Measurements from ENCODE around the gene SPOCK1.

Gene SPOCK1

GRCh38 chr5:137129886-137130680, 369.0 kb downstream of the SPOCK1 start:
- in situ Hi-C loops (cut with MboI; ENCODE audit: low sequenced_read_pairs): no loop called here

- in situ Hi-C loops (cut with MboI; ENCODE audit: low sequenced_read_pairs): no loop called here
Measured at GRCh38 chr5:137128012-137128411, 371.1 kb downstream of the SPOCK1 start.

GRCh38 chr5:137126829-137127228, 372.3 kb downstream of the SPOCK1 start:
- in situ Hi-C loops (cut with MboI; ENCODE audit: low sequenced_read_pairs): no loop called here

GRCh38 chr5:137122558-137122957, 376.6 kb downstream of the SPOCK1 start:
- in situ Hi-C loops (cut with MboI; ENCODE audit: low sequenced_read_pairs): no loop called here

- in situ Hi-C loops (cut with MboI; ENCODE audit: low sequenced_read_pairs): no loop called here
Measured at GRCh38 chr5:137122075-137122474, 377.1 kb downstream of the SPOCK1 start.

GRCh38 chr5:137119321-137119720, 379.8 kb downstream of the SPOCK1 start:
- in situ Hi-C loops (cut with MboI; ENCODE audit: low sequenced_read_pairs): no loop called here

GRCh38 chr5:137118629-137119028, 380.5 kb downstream of the SPOCK1 start:
- in situ Hi-C loops (cut with MboI; ENCODE audit: low sequenced_read_pairs): no loop called here

GRCh38 chr5:137115152-137115551, 384.0 kb downstream of the SPOCK1 start:
- in situ Hi-C loops (cut with MboI; ENCODE audit: low sequenced_read_pairs): no loop called here

- in situ Hi-C loops (cut with MboI; ENCODE audit: low sequenced_read_pairs): no loop called here
Measured at GRCh38 chr5:137114529-137114928, 384.6 kb downstream of the SPOCK1 start.

GRCh38 chr5:137113939-137114338, 385.2 kb downstream of the SPOCK1 start:
- in situ Hi-C loops (cut with MboI; ENCODE audit: low sequenced_read_pairs): no loop called here

GRCh38 chr5:137113161-137113560, 386.0 kb downstream of the SPOCK1 start:
- in situ Hi-C loops (cut with MboI; ENCODE audit: low sequenced_read_pairs): no loop called here

- in situ Hi-C loops (cut with MboI; ENCODE audit: low sequenced_read_pairs): no loop called here
Measured at GRCh38 chr5:137105351-137106035, 393.6 kb downstream of the SPOCK1 start.

- in situ Hi-C loops (cut with MboI; ENCODE audit: low sequenced_read_pairs): no loop called here
Measured at GRCh38 chr5:137101544-137101943, 397.6 kb downstream of the SPOCK1 start.

GRCh38 chr5:137099651-137100050, 399.5 kb downstream of the SPOCK1 start:
- in situ Hi-C loops (cut with MboI; ENCODE audit: low sequenced_read_pairs): no loop called here

GRCh38 chr5:137098663-137099062, 400.5 kb downstream of the SPOCK1 start:
- in situ Hi-C loops (cut with MboI; ENCODE audit: low sequenced_read_pairs): no loop called here

GRCh38 chr5:137098238-137098637, 400.9 kb downstream of the SPOCK1 start:
- in situ Hi-C loops (cut with MboI; ENCODE audit: low sequenced_read_pairs): no loop called here

- in situ Hi-C loops (cut with MboI; ENCODE audit: low sequenced_read_pairs): no loop called here
Measured at GRCh38 chr5:137097203-137097602, 401.9 kb downstream of the SPOCK1 start.

- in situ Hi-C loops (cut with MboI; ENCODE audit: low sequenced_read_pairs): no loop called here
Measured at GRCh38 chr5:137096149-137097103, 402.7 kb downstream of the SPOCK1 start.

- in situ Hi-C loops (cut with MboI; ENCODE audit: low sequenced_read_pairs): no loop called here
Measured at GRCh38 chr5:137095597-137095996, 403.5 kb downstream of the SPOCK1 start.

- in situ Hi-C loops (cut with MboI; ENCODE audit: low sequenced_read_pairs): no loop called here
Measured at GRCh38 chr5:137092831-137093230, 406.3 kb downstream of the SPOCK1 start.

GRCh38 chr5:137091472-137091871, 407.7 kb downstream of the SPOCK1 start:
- in situ Hi-C loops (cut with MboI; ENCODE audit: low sequenced_read_pairs): no loop called here

Data from HL-60/S4 treated with phorbol 12-myristate 13-acetate at 8.2 ng/mL for 4 days and 3 days (cell line).